Ectodermal cell (in vitro differentiated cells): Measurements from ENCODE around the gene CFAP91.

Source experiments
- H3K27ac ChIP-seq: 2 replicates; pipeline ENCODE4 v1.7.0; 2013; ENCODE audit warnings: mild to moderate bottlenecking, low read depth, low read length; ENCODE audit not compliant: insufficient read depth, poor library complexity, severe bottlenecking
- H3K27me3 ChIP-seq: 2 replicates; pipeline ENCODE4 v1.7.0; 2013; ENCODE audit warnings: mild to moderate bottlenecking, low read length; ENCODE audit not compliant: insufficient read depth, control insufficient read depth, poor library complexity, severe bottlenecking
- H3K36me3 ChIP-seq: one replicate; pipeline ENCODE4 v1.7.0; 2013; ENCODE audit warnings: low read length; ENCODE audit not compliant: control insufficient read depth, insufficient read depth
- H3K4me1 ChIP-seq: one replicate; pipeline ENCODE4 v1.7.0; 2013; ENCODE audit warnings: low read length; ENCODE audit not compliant: control insufficient read depth, insufficient read depth
- H3K4me3 ChIP-seq: 2 replicates; pipeline ENCODE4 v1.7.0; 2013; ENCODE audit warnings: low read depth, low read length, control low read depth; ENCODE audit not compliant: insufficient read depth
- H3K9me3 ChIP-seq: 2 replicates; pipeline ENCODE4 v1.7.0; 2013; ENCODE audit warnings: mild to moderate bottlenecking, low read length, moderate library complexity; ENCODE audit not compliant: control insufficient read depth
- WGBS, 2 experiments: methylation state at CpG; one replicate each; pipeline ENCODE4 v1.1.7; 2013; ENCODE audit warnings: missing lambda C conversion rate in 2 of 2; 5-methylcytosine and 5-hydroxymethylcytosine counted together

CFAP91 gene

GRCh38 chr3:119703820-119704531 lies 1.2 kb downstream of the CFAP91 start:
- Histone ChIP-seq H3K27ac (no peak overlapping the region), H3K9me3 (no peaks in the 10 kb centered on the region), H3K4me3 (peak overlapping the region; percentile 51), H3K4me1 (peaks cover 2% of the 10 kb centered on the region), H3K27me3 (peaks cover 6% of the 10 kb centered on the region), H3K36me3 (no peaks in the 10 kb centered on the region)
- 90 to 95% methylated on average over 8 of the region's 8 CpGs for WGBS, 2 experiments

GRCh38 chr3:119715105-119715504 lies 12.3 kb downstream of the CFAP91 start:
- H3K4me3 ChIP-seq: no peak overlapping the region
- no peaks in the 10 kb centered on the region for H3K36me3 ChIP-seq
- H3K27ac ChIP-seq: no peak overlapping the region
- H3K4me1 ChIP-seq: no peaks in the 10 kb centered on the region
- WGBS, 2 experiments: 94 to 100% methylated on average over 1 of the region's 2 CpGs
- H3K9me3 ChIP-seq: no peaks in the 10 kb centered on the region
- H3K27me3 ChIP-seq: no peaks in the 10 kb centered on the region

DNA sequence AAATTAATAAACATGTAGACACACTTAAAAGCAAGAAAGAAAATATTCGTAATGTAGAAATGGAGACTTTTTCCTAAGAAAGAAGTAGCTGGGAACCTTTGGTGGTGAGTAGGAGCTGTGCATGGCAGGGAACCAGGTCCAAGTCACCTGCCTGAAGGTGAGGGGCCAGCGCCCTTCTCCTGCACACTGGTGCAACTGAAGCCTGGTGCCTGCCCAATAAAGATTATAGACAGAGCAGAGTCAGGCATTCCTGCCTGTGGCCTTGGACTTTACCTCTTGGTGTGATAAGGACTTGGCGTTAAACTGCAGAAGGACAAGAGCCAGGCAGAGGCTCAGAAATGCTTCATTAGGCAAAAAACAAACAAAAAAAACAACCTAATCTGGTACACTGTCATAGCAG lies 14.2 kb downstream of the CFAP91 start:
- H3K4me3 ChIP-seq: no peak overlapping the region
- H3K36me3 ChIP-seq: no peaks in the 10 kb centered on the region
- no peaks in the 10 kb centered on the region for H3K27me3 ChIP-seq
- H3K27ac ChIP-seq: no peak overlapping the region
- WGBS, 2 experiments: 97% methylated on average over 3 of the region's 3 CpGs
- H3K4me1 ChIP-seq: no peaks in the 10 kb centered on the region
- H3K9me3 ChIP-seq: no peaks in the 10 kb centered on the region

DNA sequence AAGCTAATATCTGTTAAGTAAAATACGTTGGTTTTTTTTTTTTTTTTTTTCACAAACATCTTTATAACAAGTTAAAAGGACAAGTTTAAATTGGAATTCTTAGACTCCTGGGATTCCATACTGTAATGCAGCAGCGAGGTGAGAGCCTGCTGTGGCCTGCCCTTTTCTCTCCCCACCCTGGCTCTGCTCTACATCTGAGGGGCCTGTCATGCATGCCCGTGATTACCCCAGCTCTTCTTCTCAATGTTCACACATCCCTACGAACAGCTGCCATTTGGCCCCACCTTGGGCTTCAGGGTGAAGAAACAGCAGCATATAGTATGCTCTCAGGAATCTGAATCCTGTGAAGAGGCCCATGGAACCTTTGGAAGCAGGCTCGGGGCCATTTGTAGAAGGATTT lies 14.7 kb downstream of the CFAP91 start:
- Histone ChIP-seq H3K9me3 (no peaks in the 10 kb centered on the region), H3K36me3 (no peaks in the 10 kb centered on the region), H3K27me3 (no peaks in the 10 kb centered on the region), H3K4me1 (no peaks in the 10 kb centered on the region), H3K27ac (no peak overlapping the region), H3K4me3 (no peak overlapping the region)
- WGBS, 2 experiments: 90 to 93% methylated on average over 4 to 5 of the region's 5 CpGs

- H3K4me3 ChIP-seq: no peak overlapping the region
- H3K4me1 ChIP-seq: no peaks in the 10 kb centered on the region
- no peaks in the 10 kb centered on the region for H3K36me3 ChIP-seq
- H3K27me3 ChIP-seq: no peaks in the 10 kb centered on the region
- H3K9me3 ChIP-seq: no peaks in the 10 kb centered on the region
- no peak overlapping the region for H3K27ac ChIP-seq
- 90 to 100% methylated on average over 1 to 2 of the region's 2 CpGs for WGBS, 2 experiments
These were observed 20.2 kb downstream of the CFAP91 start for GRCh38 chr3:119723022-119723421.

DNA sequence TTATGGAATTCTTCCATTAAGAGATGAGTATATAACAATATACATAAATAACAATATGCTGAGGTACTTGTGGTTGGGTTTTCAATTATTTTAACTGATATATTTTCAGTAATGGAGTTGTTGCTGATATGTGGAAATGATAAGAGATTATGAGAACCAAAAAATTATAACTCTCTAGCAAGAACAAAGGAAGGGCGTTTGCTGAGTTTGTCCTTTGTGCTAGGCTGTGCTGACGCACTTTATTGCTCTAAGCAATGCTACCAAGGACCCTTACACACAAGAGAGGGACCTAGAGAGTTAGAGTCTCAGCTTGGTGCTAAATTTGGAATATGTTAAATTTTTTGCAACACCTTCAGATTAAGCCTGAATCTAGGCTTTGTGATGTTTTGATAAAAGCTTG lies 24.1 kb downstream of the CFAP91 start:
- H3K27ac ChIP-seq: no peak overlapping the region
- no peaks in the 10 kb centered on the region for H3K9me3 ChIP-seq
- H3K27me3 ChIP-seq: no peaks in the 10 kb centered on the region
- H3K4me1 ChIP-seq: no peaks in the 10 kb centered on the region
- no peaks in the 10 kb centered on the region for H3K36me3 ChIP-seq
- H3K4me3 ChIP-seq: no peak overlapping the region
- 93 to 94% methylated on average over 2 of the region's 2 CpGs for WGBS, 2 experiments

DNA sequence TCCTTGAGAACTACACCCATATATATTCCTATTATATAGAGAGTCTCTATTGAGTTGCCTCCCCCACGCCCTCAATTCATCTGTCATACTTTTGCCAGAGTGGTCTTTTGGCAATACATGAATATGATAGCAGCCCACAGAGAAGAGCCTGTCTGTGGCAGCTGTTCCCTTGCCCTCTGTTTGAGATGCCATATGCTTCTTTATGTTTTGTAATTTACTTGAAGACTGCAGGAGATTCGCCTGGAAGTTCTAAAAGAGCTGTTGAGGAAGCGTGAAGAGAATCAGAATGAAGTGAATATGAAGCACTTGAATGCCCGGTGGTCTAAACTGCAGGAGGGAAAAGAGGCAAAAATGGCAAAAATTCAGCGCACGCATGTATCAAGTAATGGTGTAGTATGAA lies 27.2 kb downstream of the CFAP91 start:
- H3K4me3 ChIP-seq: no peak overlapping the region
- no peaks in the 10 kb centered on the region for H3K9me3 ChIP-seq
- WGBS, 2 experiments: 94 to 97% methylated on average over 6 of the region's 6 CpGs
- no peak overlapping the region for H3K27ac ChIP-seq
- H3K27me3 ChIP-seq: no peaks in the 10 kb centered on the region
- no peaks in the 10 kb centered on the region for H3K4me1 ChIP-seq
- H3K36me3 ChIP-seq: no peaks in the 10 kb centered on the region

DNA sequence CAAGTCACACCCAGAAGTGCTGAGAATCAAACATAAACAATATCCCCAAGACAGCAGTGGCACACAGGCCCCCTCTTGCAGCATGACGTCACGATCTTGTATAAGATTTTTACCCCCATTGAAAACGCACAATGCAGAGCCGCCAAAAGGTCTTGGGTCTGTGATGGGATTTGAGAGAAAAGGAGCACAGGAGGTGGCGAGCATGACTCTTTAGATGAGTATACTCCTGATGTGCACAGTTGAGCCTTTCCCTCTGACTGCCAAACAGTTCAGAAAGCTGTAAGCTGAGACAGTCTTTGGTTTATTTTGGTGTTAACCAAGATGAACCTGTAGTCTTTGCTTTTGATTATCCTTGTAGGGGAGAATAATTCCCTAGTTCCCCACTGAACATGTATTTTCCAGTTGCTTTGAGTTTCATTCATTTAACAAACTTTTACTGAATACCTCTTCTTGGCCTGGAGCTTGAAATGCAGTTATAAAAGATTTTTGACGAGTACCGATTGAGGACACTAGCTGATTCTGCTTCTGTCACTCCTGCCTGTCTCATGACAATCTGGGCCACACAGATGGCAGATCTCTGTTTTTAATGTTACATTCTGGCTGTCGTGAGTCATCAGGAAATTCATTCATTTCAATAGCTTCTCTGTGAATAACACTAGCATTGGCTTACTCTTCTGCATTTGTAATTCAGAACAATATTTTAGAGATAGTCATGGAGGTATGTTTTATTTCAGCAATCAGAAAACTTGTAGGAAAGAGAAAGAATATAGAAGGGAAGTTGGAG lies 28.9 kb downstream of the CFAP91 start:
- WGBS, 2 experiments: 79 to 81% methylated on average over 8 of the region's 8 CpGs
- Histone ChIP-seq H3K4me3 (no peak overlapping the region), H3K9me3 (no peaks in the 10 kb centered on the region), H3K27ac (no peak overlapping the region), H3K36me3 (no peaks in the 10 kb centered on the region), H3K27me3 (no peaks in the 10 kb centered on the region), H3K4me1 (no peaks in the 10 kb centered on the region)

DNA sequence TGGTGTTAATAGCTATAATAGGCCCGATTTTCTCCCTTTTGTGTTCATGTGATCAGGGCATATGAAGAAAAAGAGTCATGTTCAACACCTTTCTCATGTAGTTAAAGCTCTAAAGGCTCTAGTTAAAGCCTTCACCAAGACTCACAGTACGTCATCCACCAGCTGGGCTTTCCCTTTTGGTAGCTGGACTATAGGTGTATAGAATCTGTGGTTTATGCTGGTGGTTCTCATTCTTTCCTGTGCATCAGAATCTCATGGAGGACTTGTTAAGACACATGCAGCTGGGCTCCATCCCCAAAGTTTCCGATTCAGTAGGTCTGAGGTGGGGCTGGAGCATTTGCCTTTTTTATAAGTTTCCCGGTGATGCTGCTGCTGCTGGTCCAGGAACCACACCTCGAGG lies 31.0 kb downstream of the CFAP91 start:
- WGBS, 2 experiments: 88 to 95% methylated on average over 3 to 5 of the region's 5 CpGs
- Histone ChIP-seq H3K36me3 (no peaks in the 10 kb centered on the region), H3K27ac (no peak overlapping the region), H3K9me3 (no peaks in the 10 kb centered on the region), H3K4me1 (no peaks in the 10 kb centered on the region), H3K27me3 (no peaks in the 10 kb centered on the region), H3K4me3 (no peak overlapping the region)

- H3K4me1 ChIP-seq: no peaks in the 10 kb centered on the region
- H3K4me3 ChIP-seq: no peak overlapping the region
- H3K27me3 ChIP-seq: no peaks in the 10 kb centered on the region
- H3K36me3 ChIP-seq: no peaks in the 10 kb centered on the region
- no peak overlapping the region for H3K27ac ChIP-seq
- no peaks in the 10 kb centered on the region for H3K9me3 ChIP-seq
These were observed 35.9 kb downstream of the CFAP91 start for GRCh38 chr3:119738741-119739140.
